NCI-H2227 treated with DMSO at 0.1 percent for 48 hours (cell line): ENCODE results near the gene FMNL2.
A peak's percentile ranks its signal among the peaks of the same experiment; 100 is the strongest.

Experiments used
- DNase-seq: peaks from one replicate; lab custom pipeline; 2025; lab: John Stamatoyannopoulos, UW

FMNL2 gene

DNA sequence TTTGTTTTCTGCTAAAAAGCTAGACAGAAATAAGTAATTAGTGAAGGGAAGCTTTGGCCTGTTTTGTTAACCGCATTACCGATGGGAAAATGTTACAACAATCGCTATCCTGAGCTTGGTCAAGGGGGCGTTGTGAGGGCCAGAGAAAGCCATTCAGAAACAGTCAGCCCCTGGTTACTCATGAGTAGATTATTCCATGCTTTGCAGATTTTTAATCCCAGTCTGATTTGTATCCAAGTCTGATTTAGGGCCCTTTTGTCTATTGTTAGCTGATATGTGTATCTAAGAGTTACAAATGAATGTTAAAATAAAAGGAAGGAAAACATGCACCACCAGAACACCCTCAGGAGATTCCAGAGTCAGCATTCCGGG is 283.2 kb downstream of the FMNL2 start:
- no peak for DNase-seq

DNA sequence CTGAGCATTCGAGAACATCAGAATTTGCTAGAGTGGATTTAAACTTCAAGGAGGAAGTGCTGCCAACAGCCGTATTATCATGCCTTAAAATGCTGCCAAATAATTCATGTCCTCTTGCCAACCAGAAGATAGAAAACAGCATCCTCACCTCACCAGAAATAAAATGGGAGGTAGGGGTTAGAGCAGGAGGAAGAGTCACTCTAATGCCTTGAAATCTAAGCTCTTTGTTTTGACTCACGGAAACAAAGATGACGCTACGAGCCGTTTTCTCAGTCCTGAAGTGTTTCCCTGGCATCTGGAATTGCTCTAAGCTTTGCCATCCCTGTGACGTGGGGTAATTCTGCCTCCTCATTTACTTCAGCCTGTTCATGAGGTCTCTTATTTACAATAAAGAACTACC is 285.2 kb downstream of the FMNL2 start:
- no peak for DNase-seq

GRCh38 chr2:152620985-152621384 is 286.0 kb downstream of the FMNL2 start:
- no peak for DNase-seq

- no peak for DNase-seq
Observed at GRCh38 chr2:152622219-152622618, 287.2 kb downstream of the FMNL2 start.

- DNase-seq, result no peak
Observed at GRCh38 chr2:152623076-152623740, 288.2 kb downstream of the FMNL2 start.

GRCh38 chr2:152623775-152624174 is 288.8 kb downstream of the FMNL2 start:
- DNase-seq, result no peak

GRCh38 chr2:152624805-152625204 is 289.8 kb downstream of the FMNL2 start:
- DNase-seq, result no peak

GRCh38 chr2:152626911-152627339 is 292.0 kb downstream of the FMNL2 start:
- no peak for DNase-seq

DNA sequence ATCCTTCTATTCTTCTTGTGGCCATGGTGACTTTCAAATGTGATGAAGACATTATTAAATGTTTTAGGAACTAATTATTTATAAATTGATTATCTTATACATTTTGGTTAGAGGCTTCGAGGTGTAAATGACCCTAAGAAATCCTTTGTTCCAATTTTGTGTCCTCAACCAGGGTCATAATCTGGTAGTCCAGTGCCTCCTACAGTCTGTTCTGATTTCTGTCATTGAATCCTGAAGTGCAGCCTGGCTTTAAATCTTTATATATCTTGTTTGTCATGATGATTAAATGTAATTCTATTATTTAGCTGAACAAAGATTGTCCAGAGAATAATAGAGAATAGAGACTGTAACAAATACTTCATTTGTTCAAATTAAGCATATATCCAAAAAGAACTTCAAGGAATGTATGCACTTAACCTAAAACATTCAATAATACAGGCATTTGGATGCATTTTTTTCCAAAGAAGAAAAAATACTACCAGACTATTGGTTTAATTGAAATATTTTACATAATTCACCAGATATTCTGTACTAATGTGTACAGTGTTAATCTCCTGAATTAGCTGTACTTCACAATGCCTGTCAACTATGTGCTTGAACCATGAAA is 292.5 kb downstream of the FMNL2 start:
- no peak for DNase-seq

GRCh38 chr2:152629202-152629601 is 294.2 kb downstream of the FMNL2 start:
- no peak for DNase-seq

- no peak for DNase-seq
Observed at GRCh38 chr2:152630466-152630865, 295.5 kb downstream of the FMNL2 start.

- DNase-seq, result no peak
Observed at GRCh38 chr2:152632736-152633135, 297.8 kb downstream of the FMNL2 start.

GRCh38 chr2:152635635-152636298 is 300.8 kb downstream of the FMNL2 start:
- peak; percentile 70 for DNase-seq

DNA sequence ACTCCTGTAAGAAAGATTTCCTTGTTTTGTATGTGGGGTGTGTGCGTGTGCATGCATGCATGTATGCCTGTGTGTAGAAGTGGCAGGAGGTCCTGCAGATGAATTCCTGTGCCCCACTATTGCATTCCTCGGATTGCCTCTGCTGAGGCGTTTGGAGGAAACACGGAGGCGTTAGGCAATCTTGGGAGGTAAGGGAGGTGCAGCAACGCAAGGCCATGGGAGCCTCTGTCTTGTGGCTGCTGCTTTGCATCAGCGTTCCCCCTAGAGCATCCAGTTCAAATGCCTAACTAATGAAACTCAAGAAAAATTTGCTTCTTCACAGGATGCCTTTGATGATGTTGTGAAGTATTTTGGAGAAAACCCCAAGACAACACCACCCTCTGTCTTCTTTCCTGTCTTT is 302.3 kb downstream of the FMNL2 start:
- no peak for DNase-seq

DNA sequence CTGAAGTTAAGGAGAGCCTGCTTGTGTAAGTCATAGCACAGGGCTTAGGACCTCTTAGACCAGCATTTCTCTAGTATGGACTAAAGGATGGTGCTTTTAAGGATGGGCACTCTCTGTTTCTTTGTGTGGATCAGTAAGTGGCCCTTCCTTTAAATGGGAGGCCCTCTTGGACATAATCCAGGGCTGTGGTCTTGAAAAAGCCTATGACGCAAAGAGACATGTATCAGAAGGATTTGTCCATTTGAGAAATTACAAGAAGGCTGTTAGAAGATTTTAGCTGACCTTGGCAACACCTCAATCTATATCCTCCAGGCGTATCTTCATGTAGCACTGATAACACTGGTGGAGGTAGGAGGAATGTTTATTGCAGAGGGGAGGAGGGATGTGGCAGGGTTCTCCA is 303.1 kb downstream of the FMNL2 start:
- no peak for DNase-seq

DNA sequence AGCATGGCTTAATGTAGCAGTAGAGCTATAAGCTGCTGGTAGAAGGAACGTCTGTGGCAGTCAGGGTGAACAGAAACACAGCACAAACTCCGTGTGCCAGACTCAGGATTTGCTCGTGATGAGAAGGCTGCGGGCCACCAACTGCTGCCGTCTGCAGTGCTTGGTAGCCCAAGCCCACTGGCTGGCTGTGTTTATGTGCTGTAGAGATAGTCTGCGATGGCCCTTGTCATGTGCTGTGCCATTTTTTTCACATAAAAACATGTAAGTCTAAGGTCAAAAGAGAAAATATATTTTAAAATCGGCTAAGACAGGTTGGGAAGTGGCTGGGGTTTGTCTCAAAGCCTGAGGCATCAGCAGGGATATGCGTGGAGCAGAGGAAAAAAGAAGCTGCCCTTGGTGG is 303.6 kb downstream of the FMNL2 start:
- no peak for DNase-seq

DNA sequence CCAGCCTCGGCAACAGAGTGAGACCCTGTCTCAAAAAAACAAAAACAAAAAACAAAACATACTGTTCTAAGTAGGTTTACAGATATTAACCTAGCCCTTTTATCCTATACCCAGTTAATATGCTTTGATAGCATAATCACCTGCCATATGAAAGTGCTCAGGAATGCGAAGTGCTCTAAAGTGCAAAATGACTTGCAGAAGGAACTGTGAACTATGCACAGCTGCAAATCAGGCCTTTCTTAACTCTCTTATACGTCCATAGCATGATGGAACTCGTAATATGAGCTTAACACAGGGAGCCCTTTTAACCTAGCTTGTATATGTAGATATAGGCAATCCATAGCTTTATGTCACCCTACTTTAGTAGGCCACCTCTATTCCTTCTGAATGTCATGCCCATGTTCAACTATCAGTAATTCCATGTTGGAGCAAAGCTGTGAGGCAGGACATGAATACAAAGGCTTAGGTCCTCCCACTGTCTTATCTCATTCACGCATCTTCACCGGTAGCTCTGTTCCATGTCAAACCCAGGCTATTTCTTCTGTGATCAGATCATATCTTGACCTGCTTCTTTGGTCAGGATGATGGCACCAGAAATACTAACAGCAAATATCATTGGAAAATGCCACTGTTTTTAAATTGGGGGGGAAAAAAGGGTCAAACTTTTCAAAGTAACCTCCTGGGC is 309.4 kb downstream of the FMNL2 start:
- DNase-seq, result no peak

- no peak for DNase-seq
Observed at GRCh38 chr2:152646264-152646663, 311.3 kb downstream of the FMNL2 start.

DNA sequence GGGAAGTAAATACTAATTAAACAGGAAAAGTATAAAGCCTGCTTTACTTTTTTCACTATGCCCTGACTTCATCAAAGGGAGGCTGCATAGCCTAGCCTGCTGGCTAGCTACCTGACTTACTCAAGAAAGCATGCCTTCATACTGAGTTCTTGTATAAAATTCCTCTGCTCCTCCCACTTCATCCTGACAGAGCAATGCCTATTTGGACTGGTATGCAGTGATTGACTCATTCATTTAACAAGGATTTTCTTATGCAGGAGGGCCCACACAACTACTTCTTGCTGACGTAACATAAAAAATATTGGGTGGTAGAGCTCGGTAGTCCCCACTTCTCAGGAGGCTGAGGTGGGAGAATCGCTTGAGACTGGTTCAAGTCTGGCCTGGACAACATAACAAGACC is 311.8 kb downstream of the FMNL2 start:
- DNase-seq, result no peak

DNA sequence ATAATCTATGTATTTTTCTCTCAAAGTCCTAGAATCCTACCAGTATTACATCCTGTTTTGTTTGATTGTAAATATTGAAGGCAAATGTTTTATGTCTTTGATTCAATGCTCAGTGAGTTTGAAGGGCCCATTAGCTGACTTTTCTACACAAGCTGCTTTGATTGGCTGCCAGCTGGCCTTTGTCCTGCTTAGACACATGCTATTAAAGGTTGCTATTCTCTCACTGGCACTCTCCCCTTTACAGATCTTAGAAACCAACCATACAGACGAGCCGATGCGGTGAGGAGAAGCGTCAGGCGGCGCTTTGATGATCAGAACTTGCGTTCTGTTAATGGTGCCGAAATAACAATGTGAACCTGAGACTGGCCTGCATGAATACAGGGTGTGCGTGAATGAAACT is 312.6 kb downstream of the FMNL2 start:
- no peak for DNase-seq

GRCh38 chr2:152648336-152648735 is 313.4 kb downstream of the FMNL2 start:
- peak; percentile 9 for DNase-seq

- no peak for DNase-seq
Observed at GRCh38 chr2:152649997-152650396, 315.0 kb downstream of the FMNL2 start.

- no peak for DNase-seq
Observed at GRCh38 chr2:152650768-152651371, 315.9 kb downstream of the FMNL2 start.
